NCI-H526 treated with DMSO at 0.1 percent for 48 hours (cell line): ENCODE data around the gene CPTP.

Source experiments
- DNase-seq: peaks from one replicate; lab custom pipeline; 2025; lab: John Stamatoyannopoulos, UW

CPTP gene

DNA sequence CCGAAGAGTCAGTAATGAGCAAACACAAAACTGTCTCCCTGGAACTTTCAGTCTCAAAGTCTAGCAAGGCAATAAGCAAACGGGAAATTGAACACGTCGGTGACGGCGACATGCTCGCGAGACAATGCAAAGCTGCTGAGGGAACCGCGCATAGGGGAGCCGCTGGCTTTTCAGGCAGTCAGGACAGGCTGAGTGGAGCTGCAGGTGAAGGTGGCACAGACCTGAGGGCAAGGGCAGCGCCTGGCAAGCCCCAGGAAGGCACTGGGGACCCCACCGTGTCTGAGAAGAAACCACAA is 5.0 kb upstream of the CPTP start:
- no peak for DNase-seq

GRCh38 chr1:1320666-1321448 is 3.7 kb upstream of the CPTP start:
- DNase-seq = no peak

DNA sequence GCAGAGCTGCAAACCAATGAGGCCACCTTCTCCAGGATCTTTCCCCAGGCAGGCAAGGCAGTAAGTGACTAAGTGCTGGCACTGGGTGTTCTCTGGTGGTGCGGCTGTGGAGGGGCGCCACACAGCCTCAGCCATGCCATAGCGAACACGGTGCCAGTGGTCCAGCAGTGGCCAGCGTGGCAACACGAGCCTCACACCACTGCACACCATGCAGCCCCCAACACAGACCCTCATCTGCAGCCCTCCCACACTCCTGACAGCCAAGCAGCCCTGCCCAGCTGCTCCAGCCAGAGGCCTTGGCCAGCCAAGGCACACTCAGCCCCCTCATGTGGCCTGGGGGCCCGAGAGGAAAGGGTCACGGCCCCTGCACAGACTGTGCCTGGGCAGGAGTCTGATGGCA is 3.1 kb upstream of the CPTP start:
- DNase-seq = no peak

GRCh38 chr1:1322418-1322817 is 2.2 kb upstream of the CPTP start:
- DNase-seq = no peak

GRCh38 chr1:1322952-1323351 is 1.6 kb upstream of the CPTP start:
- no peak for DNase-seq

- no peak for DNase-seq
Measured at GRCh38 chr1:1324084-1324523, 498 bp upstream of the CPTP start.

DNA sequence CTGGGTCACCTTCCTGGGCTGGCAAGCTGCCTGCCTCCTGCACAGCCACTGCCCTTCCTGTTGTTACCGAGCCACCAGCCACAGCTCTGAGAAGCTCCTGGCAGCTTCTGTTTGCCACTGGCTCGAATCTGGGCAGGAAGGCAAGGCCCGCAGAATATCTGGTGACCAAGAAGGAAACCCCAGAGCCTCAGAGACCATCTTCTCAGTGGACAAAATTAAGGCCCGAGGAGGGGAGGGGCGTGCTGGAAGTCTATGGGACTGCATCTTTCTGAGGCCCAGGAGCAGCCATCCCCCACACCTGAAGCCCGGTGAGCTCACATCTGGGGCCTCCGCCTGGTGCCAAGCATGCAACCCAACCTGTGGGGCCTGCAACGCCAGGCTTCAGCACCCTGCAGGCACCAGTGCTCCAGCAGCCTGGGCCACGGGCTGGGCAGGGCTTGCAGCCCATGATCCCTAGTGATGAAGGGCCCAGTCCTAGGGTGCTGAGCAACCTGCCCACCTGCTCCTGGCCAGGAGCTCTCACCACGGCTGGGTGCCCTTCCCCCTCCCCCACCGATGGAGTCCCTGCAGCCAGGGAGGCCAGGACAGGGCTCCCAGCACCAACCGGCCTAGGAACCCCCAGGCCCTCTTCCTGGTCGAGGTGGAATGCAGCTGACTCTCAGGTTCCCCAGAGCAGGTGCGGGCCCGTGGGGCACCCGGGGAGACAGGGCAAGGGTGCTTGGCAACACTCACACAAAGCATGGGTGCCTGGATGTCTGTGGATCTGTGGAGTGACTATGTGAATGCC is 879 bp downstream of the CPTP start:
- DNase-seq = no peak

DNA sequence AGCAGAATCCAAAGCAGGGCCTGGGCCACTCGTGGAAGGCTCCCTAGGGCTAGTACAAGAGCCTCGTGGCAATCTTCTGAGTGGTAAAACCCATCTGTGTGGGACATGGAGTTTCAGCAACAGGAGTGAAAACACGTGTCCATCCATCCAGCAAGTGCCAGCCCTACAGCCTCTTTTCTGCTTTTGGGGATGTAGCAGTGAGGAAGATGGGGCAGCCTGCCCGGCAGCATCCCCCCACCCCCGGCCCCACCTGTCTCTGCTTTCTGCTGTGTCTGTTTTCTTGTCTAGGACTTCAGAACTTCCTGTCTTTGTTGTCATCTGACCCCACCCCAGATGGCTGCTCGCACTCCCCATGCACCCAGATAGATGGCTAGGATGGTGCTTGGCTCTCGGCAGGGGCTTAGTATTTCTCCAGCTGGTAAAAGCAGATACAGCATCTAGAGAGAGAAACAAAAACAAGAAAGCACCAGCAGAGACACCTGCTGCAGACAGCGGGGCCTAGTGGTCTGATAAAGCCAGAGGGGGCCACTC is 1.5 kb downstream of the CPTP start:
- DNase-seq = no peak

DNA sequence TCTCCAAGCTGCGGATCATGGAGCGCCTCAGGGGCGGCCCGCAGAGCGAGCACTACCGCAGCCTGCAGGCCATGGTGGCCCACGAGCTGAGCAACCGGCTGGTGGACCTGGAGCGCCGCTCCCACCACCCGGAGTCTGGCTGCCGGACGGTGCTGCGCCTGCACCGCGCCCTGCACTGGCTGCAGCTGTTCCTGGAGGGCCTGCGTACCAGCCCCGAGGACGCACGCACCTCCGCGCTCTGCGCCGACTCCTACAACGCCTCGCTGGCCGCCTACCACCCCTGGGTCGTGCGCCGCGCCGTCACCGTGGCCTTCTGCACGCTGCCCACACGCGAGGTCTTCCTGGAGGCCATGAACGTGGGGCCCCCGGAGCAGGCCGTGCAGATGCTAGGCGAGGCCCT is 2.7 kb downstream of the CPTP start:
- no peak for DNase-seq

DNA sequence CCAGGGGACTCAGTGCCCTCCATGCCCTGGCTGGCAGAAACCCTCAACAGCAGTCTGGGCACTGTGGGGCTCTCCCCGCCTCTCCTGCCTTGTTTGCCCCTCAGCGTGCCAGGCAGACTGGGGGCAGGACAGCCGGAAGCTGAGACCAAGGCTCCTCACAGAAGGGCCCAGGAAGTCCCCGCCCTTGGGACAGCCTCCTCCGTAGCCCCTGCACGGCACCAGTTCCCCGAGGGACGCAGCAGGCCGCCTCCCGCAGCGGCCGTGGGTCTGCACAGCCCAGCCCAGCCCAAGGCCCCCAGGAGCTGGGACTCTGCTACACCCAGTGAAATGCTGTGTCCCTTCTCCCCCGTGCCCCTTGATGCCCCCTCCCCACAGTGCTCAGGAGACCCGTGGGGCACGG is 3.7 kb downstream of the CPTP start:
- DNase-seq = no peak

DNA sequence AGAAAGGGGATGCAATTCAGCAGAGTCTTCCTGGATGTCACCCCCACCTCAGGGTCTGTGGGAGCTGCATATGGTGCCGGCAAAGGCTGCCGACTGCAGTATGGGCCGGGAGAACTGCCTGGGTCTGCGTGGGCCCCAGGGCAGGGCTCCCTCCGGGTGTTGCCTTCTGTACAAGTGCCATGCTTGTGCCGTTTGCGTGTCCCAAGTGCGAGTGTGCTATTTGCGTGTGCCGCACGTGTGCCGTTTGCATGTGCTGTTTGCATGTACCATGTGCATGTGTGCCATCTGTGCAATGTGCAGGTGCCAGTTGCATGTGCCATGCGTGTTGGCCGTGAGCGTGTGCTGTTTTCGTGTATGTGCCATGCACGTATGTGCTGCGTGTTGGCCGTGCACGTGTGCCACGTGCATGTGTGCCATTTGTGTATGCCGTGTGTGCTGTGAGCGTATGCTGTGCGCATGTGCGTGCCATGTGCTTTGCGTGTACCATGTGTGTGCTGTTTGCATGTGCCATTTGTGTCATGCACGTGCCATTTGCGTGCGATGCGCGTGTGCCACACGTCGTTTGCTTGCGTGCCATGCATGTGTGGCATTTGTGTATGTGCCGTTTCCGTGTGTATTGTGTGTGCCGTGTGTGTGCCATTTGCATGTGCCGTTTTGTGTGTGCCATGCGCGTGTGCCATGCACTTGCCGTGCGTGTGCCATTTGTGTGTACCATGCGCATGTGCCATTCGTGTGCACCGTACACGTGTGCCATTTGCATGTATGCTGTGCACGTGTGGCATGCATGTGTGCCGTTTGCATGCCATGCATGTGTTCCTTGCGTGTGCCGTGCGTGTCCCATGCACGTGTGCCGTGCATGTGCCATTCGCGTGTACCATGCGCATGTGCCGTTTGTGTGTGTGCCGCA is 5.0 kb downstream of the CPTP start:
- no peak for DNase-seq

DNA sequence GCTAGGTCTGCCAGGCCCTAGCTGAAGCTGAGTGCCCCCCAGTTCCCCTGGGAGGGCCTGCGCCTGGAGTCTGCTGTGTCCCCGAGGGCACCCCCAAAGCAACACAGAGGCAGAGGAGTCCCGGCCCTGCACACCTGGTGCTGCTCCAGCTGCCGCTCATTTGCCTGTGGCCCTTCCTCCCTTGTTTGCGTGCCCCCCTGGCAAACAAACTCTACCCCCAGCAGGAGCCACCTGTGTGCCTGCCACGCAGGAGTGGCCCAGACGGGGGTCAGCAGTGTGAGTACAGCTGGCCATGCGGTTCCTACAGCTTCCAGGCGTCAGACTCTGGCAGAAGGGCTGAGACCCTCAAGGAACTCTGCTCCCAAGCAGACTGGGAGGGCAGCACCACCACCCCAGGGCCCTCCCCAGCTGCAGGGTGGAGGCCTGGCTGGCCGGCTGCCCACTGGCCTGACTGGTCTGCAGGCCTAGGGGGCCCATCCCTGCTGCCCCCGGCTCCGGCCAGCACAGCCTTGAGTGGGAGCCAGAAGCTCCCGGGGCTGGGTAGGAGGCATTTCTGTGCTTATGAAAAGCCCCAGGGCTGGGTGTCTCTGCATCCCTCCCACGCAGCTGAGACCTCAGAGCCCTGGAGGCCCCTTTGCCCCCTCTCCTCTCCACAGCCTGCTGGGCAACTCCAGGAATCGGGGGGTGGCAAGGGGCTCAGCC is 5.9 kb downstream of the CPTP start:
- peak; percentile 19 for DNase-seq

DNA sequence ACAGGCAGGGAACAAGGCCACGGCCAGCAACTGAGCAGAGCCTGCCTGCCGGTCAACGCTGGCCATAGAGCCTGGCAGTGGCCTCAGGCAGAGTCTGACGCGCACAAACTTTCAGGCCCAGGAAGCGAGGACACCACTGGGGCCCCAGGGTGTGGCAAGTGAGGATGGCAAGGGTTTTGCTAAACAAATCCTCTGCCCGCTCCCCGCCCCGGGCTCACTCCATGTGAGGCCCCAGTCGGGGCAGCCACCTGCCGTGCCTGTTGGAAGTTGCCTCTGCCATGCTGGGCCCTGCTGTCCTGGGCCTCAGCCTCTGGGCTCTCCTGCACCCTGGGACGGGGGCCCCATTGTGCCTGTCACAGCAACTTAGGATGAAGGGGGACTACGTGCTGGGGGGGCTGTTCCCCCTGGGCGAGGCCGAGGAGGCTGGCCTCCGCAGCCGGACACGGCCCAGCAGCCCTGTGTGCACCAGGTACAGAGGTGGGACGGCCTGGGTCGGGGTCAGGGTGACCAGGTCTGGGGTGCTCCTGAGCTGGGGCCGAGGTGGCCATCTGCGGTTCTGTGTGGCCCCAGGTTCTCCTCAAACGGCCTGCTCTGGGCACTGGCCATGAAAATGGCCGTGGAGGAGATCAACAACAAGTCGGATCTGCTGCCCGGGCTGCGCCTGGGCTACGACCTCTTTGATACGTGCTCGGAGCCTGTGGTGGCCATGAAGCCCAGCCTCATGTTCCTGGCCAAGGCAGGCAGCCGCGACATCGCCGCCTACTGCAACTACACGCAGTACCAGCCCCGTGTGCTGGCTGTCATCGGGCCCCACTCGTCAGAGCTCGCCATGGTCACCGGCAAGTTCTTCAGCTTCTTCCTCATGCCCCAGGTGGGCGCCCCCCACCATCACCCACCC is 6.7 kb downstream of the CPTP start, which contains the start of gene TAS1R3:
TSS of gene TAS1R3 (plus strand) at position 213 of the 898 bp plus-strand sequence. CDS start at position 279, 66 bp downstream.
- peak; percentile 47 for DNase-seq

DNA sequence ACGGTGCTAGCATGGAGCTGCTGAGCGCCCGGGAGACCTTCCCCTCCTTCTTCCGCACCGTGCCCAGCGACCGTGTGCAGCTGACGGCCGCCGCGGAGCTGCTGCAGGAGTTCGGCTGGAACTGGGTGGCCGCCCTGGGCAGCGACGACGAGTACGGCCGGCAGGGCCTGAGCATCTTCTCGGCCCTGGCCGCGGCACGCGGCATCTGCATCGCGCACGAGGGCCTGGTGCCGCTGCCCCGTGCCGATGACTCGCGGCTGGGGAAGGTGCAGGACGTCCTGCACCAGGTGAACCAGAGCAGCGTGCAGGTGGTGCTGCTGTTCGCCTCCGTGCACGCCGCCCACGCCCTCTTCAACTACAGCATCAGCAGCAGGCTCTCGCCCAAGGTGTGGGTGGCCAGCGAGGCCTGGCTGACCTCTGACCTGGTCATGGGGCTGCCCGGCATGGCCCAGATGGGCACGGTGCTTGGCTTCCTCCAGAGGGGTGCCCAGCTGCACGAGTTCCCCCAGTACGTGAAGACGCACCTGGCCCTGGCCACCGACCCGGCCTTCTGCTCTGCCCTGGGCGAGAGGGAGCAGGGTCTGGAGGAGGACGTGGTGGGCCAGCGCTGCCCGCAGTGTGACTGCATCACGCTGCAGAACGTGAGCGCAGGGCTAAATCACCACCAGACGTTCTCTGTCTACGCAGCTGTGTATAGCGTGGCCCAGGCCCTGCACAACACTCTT is 7.6 kb downstream of the CPTP start:
- DNase-seq = no peak

DNA sequence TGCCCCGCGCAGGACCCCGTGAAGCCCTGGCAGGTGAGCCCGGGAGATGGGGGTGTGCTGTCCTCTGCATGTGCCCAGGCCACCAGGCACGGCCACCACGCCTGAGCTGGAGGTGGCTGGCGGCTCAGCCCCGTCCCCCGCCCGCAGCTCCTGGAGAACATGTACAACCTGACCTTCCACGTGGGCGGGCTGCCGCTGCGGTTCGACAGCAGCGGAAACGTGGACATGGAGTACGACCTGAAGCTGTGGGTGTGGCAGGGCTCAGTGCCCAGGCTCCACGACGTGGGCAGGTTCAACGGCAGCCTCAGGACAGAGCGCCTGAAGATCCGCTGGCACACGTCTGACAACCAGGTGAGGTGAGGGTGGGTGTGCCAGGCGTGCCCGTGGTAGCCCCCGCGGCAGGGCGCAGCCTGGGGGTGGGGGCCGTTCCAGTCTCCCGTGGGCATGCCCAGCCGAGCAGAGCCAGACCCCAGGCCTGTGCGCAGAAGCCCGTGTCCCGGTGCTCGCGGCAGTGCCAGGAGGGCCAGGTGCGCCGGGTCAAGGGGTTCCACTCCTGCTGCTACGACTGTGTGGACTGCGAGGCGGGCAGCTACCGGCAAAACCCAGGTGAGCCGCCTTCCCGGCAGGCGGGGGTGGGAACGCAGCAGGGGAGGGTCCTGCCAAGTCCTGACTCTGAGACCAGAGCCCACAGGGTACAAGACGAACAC is 8.3 kb downstream of the CPTP start:
- no peak for DNase-seq

- DNase-seq = no peak
Measured at GRCh38 chr1:1333551-1334241, 9.1 kb downstream of the CPTP start.

DNA sequence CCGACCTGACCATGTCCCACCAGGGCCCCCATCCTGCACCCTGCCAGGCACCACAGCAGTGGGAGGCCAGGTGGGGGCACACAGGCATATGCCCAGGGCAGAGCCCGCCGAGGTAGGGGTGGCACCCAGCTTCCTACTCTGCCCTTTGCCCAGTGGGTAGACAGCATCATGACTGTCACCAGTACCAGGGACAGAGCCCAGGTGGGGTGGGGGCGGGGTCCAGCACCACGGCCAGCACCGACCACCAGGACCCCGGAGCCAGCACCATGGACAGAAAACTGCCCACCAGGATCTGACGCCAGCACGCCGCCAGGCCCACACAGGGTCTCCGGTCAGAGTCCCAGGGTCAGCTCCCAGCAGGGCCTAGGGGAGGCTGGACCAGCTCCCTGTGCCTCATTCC is 10.2 kb downstream of the CPTP start:
- no peak for DNase-seq

DNA sequence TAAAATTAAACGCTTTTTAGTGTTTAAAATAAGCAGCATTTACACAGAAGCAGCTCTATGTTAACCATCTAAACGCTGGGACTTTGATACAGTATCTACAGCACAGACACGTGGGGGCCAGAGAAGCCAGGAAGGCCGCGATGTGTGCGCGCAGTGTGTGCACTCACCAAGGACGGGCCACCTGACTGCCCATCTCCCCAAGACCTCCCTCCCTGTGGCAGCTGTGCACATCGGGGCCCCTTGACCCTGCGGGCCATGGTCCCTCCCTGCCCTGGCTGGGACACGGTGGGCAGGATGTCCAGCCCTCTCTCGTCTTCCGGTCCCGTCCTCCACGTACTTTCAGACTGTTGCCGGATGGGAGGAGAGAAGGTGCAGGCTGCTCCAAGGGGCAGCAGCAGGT is 10.7 kb downstream of the CPTP start:
- DNase-seq = no peak
